Keratinocyte (primary cell): ENCODE data around the gene ZMIZ1. TPM values are rescaled to one million over a fixed set of nuclear protein-coding genes. Genes with fewer than 3 reads are reported as not detected.

ENCODE experiments used
- DNase-seq: peaks from one replicate; pipeline ENCODE4 v3.0.0-alpha.2; 2011; ENCODE audit warnings: low read depth, missing footprints, low spot score
- FAIRE-seq: peaks from 2 replicates; lab custom pipeline; 2011; peaks lifted over from hg19 to GRCh38; lab: Jason Lieb, UNC
- H2AFZ ChIP-seq: 2 replicates; pipeline ENCODE4 v1.6.0; 2012; ENCODE audit warnings: low read length, control low read depth, inconsistent platforms; ENCODE audit not compliant: control insufficient read depth
- H3K27ac ChIP-seq: 2 replicates; pipeline ENCODE4 v1.5.1; 2011; ENCODE audit warnings: low read length; ENCODE audit not compliant: control insufficient read depth, insufficient read depth
- H3K27me3 ChIP-seq: 3 replicates; pipeline ENCODE4 v1.6.0; 2011; ENCODE audit warnings: low read length; ENCODE audit not compliant: control insufficient read depth, insufficient read depth; ENCODE audit errors: extremely low read depth
- H3K36me3 ChIP-seq, 2 experiments: 2 replicates in 1 of 2; 3 replicates in 1 of 2; pipeline ENCODE4 v1.5.1; 2011; ENCODE audit warnings: low read length in 2 of 2, mild to moderate bottlenecking in 1 of 2; ENCODE audit not compliant: control insufficient read depth in 2 of 2, insufficient read depth in 2 of 2; ENCODE audit errors: extremely low read depth in 1 of 2
- H3K4me1 ChIP-seq: 3 replicates; pipeline ENCODE4 v1.5.1; 2011; ENCODE audit warnings: low read length; ENCODE audit not compliant: control insufficient read depth, insufficient read depth; ENCODE audit errors: extremely low read depth
- H3K4me2 ChIP-seq: 3 replicates; pipeline ENCODE4 v1.6.0; 2011; ENCODE audit warnings: low read depth, low read length; ENCODE audit not compliant: control insufficient read depth, insufficient read depth; ENCODE audit errors: extremely low read depth
- H3K4me3 ChIP-seq, 3 experiments: fragments of 200-600 bp in 1 of 3; sonication (generic) in 1 of 3; 2 replicates in 2 of 3; 3 replicates in 1 of 3; pipeline ENCODE4 v1.5.1; 2011 to 2016; ENCODE audit warnings: low read length in 3 of 3, mild to moderate bottlenecking in 3 of 3, control low read depth in 2 of 3, inconsistent platforms in 1 of 3, low read depth in 1 of 3, mixed read lengths in 1 of 3, mixed run types in 1 of 3, moderate library complexity in 1 of 3; ENCODE audit not compliant: control insufficient read depth in 2 of 3, insufficient read depth in 2 of 3; ENCODE audit errors: extremely low read depth in 1 of 3
- H3K79me2 ChIP-seq: 2 replicates; pipeline ENCODE4 v1.6.0; 2012; ENCODE audit warnings: low read length; ENCODE audit not compliant: control insufficient read depth, insufficient read depth
- H3K9ac ChIP-seq: 3 replicates; pipeline ENCODE4 v1.6.0; 2011; ENCODE audit warnings: low read length; ENCODE audit not compliant: control insufficient read depth, insufficient read depth; ENCODE audit errors: extremely low read depth
- H3K9me1 ChIP-seq: 3 replicates; pipeline ENCODE4 v1.6.0; 2011; ENCODE audit warnings: low read length; ENCODE audit not compliant: control insufficient read depth, insufficient read depth; ENCODE audit errors: extremely low read depth
- H3K9me3 ChIP-seq: 2 replicates; pipeline ENCODE4 v1.5.1; 2012; ENCODE audit warnings: low read depth, low read length; ENCODE audit not compliant: control insufficient read depth
- H4K20me1 ChIP-seq: 3 replicates; pipeline ENCODE4 v1.6.0; 2011; ENCODE audit warnings: low read length; ENCODE audit not compliant: control insufficient read depth, insufficient read depth; ENCODE audit errors: extremely low read depth
- EZH2 ChIP-seq: IDR thresholded peaks from one replicate; pipeline ENCODE4 v1.6.1; 2012; ENCODE audit warnings: inconsistent platforms, mild to moderate bottlenecking, low read length, moderate library complexity
- dilution Hi-C: fragments of 300-500 bp; cut with MboI; formaldehyde crosslinking; loops from one replicate; pipeline ENCODE4 v1.7.0; 2020; ENCODE audit warnings: low sequenced_read_pairs; ENCODE audit not compliant: extremely low pct_ligation_motif_present
- polyA plus RNA-seq, 5 experiments: library from polyadenylated mRNA; depleted of rRNA in 3 of 5; stranded (reverse) in 3 of 5; stranded (forward) in 1 of 5; unstranded in 1 of 5; fragments of >200 nt; gene quantifications; 1 replicate in 1 of 5; 2 replicates in 3 of 5; 3 replicates in 1 of 5; pipeline versions ENCODE4 v1.2.1 to v1.2.3, GENCODE V29; 2011 to 2012; ENCODE audit warnings: missing spikeins in 2 of 5, low read depth in 1 of 5, low replicate concordance in 1 of 5
- TF ChIP-seq, protein P1 (sequence below), 3 experiments: IDR thresholded peaks in 1 of 3; conservative IDR thresholded peaks in 1 of 3; optimal IDR thresholded peaks in 1 of 3; 2 replicates in 2 of 3; 3 replicates in 1 of 3; pipeline versions ENCODE3 to v1.5.1; 2011; ENCODE audit warnings: low read length in 3 of 3, mild to moderate bottlenecking in 3 of 3, moderate library complexity in 2 of 3, control low read depth in 1 of 3, inconsistent platforms in 1 of 3; ENCODE audit not compliant: insufficient read depth in 2 of 3; ENCODE audit errors: extremely low read depth in 1 of 3

ZMIZ1 gene
- polyA plus RNA-seq, 1 donor (not counting 4 experiments of a cell fraction or from before 2014, with no cell fraction given) = 1.8 TPM

- no peak overlapping the region for H3K4me2 ChIP-seq
- dilution Hi-C loops = no loop called here
Measured at GRCh38 chr10:79176949-79177602, 108.3 kb downstream of the ZMIZ1 start.

DNA sequence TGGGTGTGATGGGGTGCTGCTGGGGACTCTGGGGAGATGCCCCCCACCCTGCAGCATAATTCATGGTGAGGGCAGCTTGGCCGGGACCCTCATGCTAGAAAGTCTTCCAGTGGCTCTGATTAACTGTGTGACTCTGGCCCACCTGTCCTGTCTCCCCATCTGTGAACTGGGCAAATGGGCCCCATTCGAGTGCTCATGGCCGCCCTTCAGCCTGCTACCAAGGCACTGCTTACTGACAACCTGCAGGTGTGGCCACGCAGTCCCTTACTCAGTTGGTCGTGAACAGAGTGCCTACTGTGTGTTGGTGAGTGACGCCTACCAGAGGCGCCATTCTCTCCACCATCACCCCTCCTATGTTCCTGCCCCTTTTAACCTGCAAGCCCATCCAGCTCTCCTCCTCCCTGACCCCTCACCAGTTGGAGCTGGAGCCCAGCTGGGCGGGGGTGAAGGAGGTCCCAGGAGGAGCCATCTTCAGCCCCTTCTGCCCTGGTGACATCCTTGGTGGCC, 109.4 kb downstream of the ZMIZ1 start:
- H2AFZ ChIP-seq = no peak overlapping the region
- no peaks in the 10 kb centered on the region for H3K27me3 ChIP-seq
- peaks cover 0 to 2% of the 10 kb centered on the region in 2 experiments for H3K36me3 ChIP-seq
- DNase-seq (no peak), FAIRE-seq (no peak)
- H3K4me1 ChIP-seq = peaks cover 15% of the 10 kb centered on the region
- TF ChIP-seq, protein P1, sequence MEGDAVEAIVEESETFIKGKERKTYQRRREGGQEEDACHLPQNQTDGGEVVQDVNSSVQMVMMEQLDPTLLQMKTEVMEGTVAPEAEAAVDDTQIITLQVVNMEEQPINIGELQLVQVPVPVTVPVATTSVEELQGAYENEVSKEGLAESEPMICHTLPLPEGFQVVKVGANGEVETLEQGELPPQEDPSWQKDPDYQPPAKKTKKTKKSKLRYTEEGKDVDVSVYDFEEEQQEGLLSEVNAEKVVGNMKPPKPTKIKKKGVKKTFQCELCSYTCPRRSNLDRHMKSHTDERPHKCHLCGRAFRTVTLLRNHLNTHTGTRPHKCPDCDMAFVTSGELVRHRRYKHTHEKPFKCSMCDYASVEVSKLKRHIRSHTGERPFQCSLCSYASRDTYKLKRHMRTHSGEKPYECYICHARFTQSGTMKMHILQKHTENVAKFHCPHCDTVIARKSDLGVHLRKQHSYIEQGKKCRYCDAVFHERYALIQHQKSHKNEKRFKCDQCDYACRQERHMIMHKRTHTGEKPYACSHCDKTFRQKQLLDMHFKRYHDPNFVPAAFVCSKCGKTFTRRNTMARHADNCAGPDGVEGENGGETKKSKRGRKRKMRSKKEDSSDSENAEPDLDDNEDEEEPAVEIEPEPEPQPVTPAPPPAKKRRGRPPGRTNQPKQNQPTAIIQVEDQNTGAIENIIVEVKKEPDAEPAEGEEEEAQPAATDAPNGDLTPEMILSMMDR (optimal IDR thresholded peaks at IDR 0.05 in 1 of 3, IDR thresholded peaks at IDR 0.05 in 1 of 3, conservative IDR thresholded peaks at IDR 0.05 in 1 of 3; ENCODE audit: extremely low read depth in 1 of 3, insufficient read depth in 2 of 3, low read length in 3 of 3) = no peak
- TF ChIP-seq EZH2 = no peak
- dilution Hi-C loops = no loop called here
- no peaks in the 10 kb centered on the region for H3K9me1 ChIP-seq
- peaks cover 2% of the 10 kb centered on the region for H4K20me1 ChIP-seq
- H3K4me3 ChIP-seq = no peak overlapping the region
- no peak overlapping the region for H3K9ac ChIP-seq
- no peak overlapping the region for H3K4me2 ChIP-seq
- no peaks in the 10 kb centered on the region for H3K9me3 ChIP-seq
- H3K79me2 ChIP-seq = no peaks in the 10 kb centered on the region
- H3K27ac ChIP-seq = no peak overlapping the region

More at GRCh38 chr10:79176949-79177602, 108.3 kb downstream of the ZMIZ1 start:
- no peak for TF ChIP-seq EZH2
- TF ChIP-seq, protein P1 (optimal IDR thresholded peaks at IDR 0.05 in 1 of 3, IDR thresholded peaks at IDR 0.05 in 1 of 3, conservative IDR thresholded peaks at IDR 0.05 in 1 of 3; ENCODE audit: extremely low read depth in 1 of 3, insufficient read depth in 2 of 3, low read length in 3 of 3) = no peak
- Histone ChIP-seq H2AFZ (no peak overlapping the region), H3K27ac (no peak overlapping the region), H3K4me1 (peaks cover 14% of the 10 kb centered on the region), H3K9ac (no peak overlapping the region), H4K20me1 (peaks cover 2% of the 10 kb centered on the region), H3K9me3 (no peaks in the 10 kb centered on the region), H3K79me2 (no peaks in the 10 kb centered on the region), H3K36me3 (peaks cover 0 to 2% of the 10 kb centered on the region in 2 experiments), H3K4me3 (no peak overlapping the region), H3K9me1 (no peaks in the 10 kb centered on the region), H3K27me3 (no peaks in the 10 kb centered on the region)
- DNase-seq (no peak), FAIRE-seq (no peak)
